CD8-positive, alpha-beta memory T cell (primary cell): Measurements from ENCODE around the gene IQCC. TPM values are rescaled to one million over a fixed set of nuclear protein-coding genes. Genes with fewer than 3 reads are reported as not detected.
"Not testable (repeated sequence)": the region's sequence is repeated elsewhere in the genome, so short reads cannot be mapped to it uniquely, and the experiment has no call there.

Source experiments
- CTCF ChIA-PET: fragments of 350-600 bp; sonication (Branson Sonifier 250); formaldehyde crosslinking; loops from one replicate; lab custom pipeline; 2021; ENCODE audit warnings: antibody characterized with exemption; lab: Charles Lee
- POLR2A ChIA-PET: fragments of 350-600 bp; sonication (Branson Sonifier 250); formaldehyde crosslinking; loops from one replicate; lab custom pipeline; 2021; ENCODE audit warnings: antibody characterized with exemption; lab: Charles Lee
- DNase-seq, 5 donors: peaks; one replicate each; pipeline versions ENCODE4 v3.0.0 to v3.0.0-alpha.2; 2020 to 2022; ENCODE audit warnings: mixed read lengths in 1 of 5
- H3K27ac ChIP-seq: one replicate; pipeline ENCODE4 v1.7.0; 2013; ENCODE audit warnings: low read depth, mild to moderate bottlenecking, low read length, moderate library complexity
- H3K27me3 ChIP-seq: 2 replicates; pipeline ENCODE4 v1.7.0; 2013; ENCODE audit warnings: low read length, mild to moderate bottlenecking; ENCODE audit not compliant: insufficient read depth, poor library complexity, severe bottlenecking
- H3K36me3 ChIP-seq: 2 replicates; pipeline ENCODE4 v1.7.0; 2013; ENCODE audit warnings: mild to moderate bottlenecking, low read length, moderate library complexity; ENCODE audit not compliant: insufficient read depth
- H3K4me1 ChIP-seq: 2 replicates; pipeline ENCODE4 v1.7.0; 2013; ENCODE audit warnings: mild to moderate bottlenecking, low read length, moderate library complexity; ENCODE audit not compliant: insufficient read depth
- H3K4me3 ChIP-seq: 2 replicates; pipeline ENCODE4 v1.7.0; 2013; ENCODE audit warnings: mild to moderate bottlenecking, low read length
- H3K9me3 ChIP-seq: 2 replicates; pipeline ENCODE4 v1.7.0; 2013; ENCODE audit warnings: mild to moderate bottlenecking, low read length
- H3K27ac Mint-ChIP-seq, 8 donors: one replicate each; pipeline ENCODE4 v1.8.0; 2020 to 2021; ENCODE audit warnings: mixed read lengths in 8 of 8, mild to moderate bottlenecking in 6 of 8, inconsistent platforms in 3 of 8, moderate library complexity in 3 of 8
- H3K27me3 Mint-ChIP-seq, 2 donors: one replicate each; pipeline ENCODE4 v1.8.0; 2020 to 2021; ENCODE audit warnings: mixed read lengths in 2 of 2, mild to moderate bottlenecking in 1 of 2, moderate library complexity in 1 of 2
- H3K36me3 Mint-ChIP-seq, 3 donors: one replicate each; pipeline ENCODE4 v1.8.0; 2020 to 2021; ENCODE audit warnings: mixed read lengths in 3 of 3, inconsistent platforms in 1 of 3, mild to moderate bottlenecking in 1 of 3
- H3K4me1 Mint-ChIP-seq, 3 donors: one replicate each; pipeline ENCODE4 v1.8.0; 2020 to 2021; ENCODE audit warnings: mixed read lengths in 3 of 3, inconsistent platforms in 1 of 3, mild to moderate bottlenecking in 1 of 3
- H3K4me3 Mint-ChIP-seq, 7 donors: one replicate each; pipeline ENCODE4 v1.8.0; 2020 to 2021; ENCODE audit warnings: mixed read lengths in 7 of 7, mild to moderate bottlenecking in 6 of 7, moderate library complexity in 4 of 7, inconsistent platforms in 2 of 7
- H3K9me3 Mint-ChIP-seq, 5 donors: one replicate each; pipeline ENCODE4 v1.8.0; 2020 to 2022; ENCODE audit warnings: mixed read lengths in 5 of 5, mild to moderate bottlenecking in 3 of 5, moderate library complexity in 2 of 5, inconsistent platforms in 1 of 5
- polyA plus RNA-seq: library from polyadenylated mRNA; unstranded; fragments of 300-500 nt; fragmentation: Illumina TruSeq; gene quantifications from one replicate; pipeline ENCODE4 v1.2.3, GENCODE V29; 2021
- total RNA-seq, 2 experiments: library from RNA; stranded (reverse); gene quantifications; one replicate each; pipeline ENCODE4 v1.2.3, GENCODE V29; 2021

The IQCC gene
- 1 to 10 TPM; 5.6 to 5.7 TPM for total RNA-seq
- polyA plus RNA-seq, result 1.6 TPM

- H3K4me1 ChIP-seq, result peaks cover 29% of the 10 kb centered on the region
Measured at GRCh38 chr1:32205401-32206370, at the start of gene IQCC. IQCC (plus strand) TSS chr1:32205671; CDS start chr1:32205682, 11 bp downstream.

GRCh38 chr1:32159189-32159588 is 46.3 kb upstream of the IQCC start:
- no peak for DNase-seq
- Histone ChIP-seq H3K36me3 (peaks cover 72% of the 10 kb centered on the region), H3K4me1 (no peaks in the 10 kb centered on the region), H3K27ac (no peak overlapping the region), H3K9me3 (no peaks in the 10 kb centered on the region), H3K4me3 (no peak overlapping the region), H3K27me3 (no peaks in the 10 kb centered on the region)
- peaks cover 0 to 1% of the 10 kb centered on the region in 2 donors for H3K27me3 Mint-ChIP-seq
- CTCF ChIA-PET, result no interaction called here
- no peaks in the 10 kb centered on the region for H3K9me3 Mint-ChIP-seq
- H3K27ac Mint-ChIP-seq, result no peak overlapping the region
- H3K4me3 Mint-ChIP-seq, result no peak overlapping the region
- peaks cover 9 to 83% (median 27%) of the 10 kb centered on the region in 3 donors for H3K36me3 Mint-ChIP-seq
- POLR2A ChIA-PET, result no interaction called here
- H3K4me1 Mint-ChIP-seq, result peaks cover 0 to 4% (median 4%) of the 10 kb centered on the region in 3 donors

More at GRCh38 chr1:32205401-32206370, at the start of gene IQCC:
- CTCF ChIA-PET, result interaction anchor here (0.9 to 2.1 kb wide), 8 partner anchors 10 to 130 kb away, joined by 3 to 6 read pairs (median 3); partner anchors contain the start of gene MARCKSL1
- DNase-seq, result peak; percentile 81 to 91 (median 84)
- Histone ChIP-seq H3K27ac (peak within 1 kb of the TSS; percentile 76), H3K4me3 (peak within 1 kb of the TSS; percentile 86), H3K36me3 (no peaks in the 10 kb centered on the region), H3K27me3 (no peaks in the 10 kb centered on the region), H3K9me3 (no peaks in the 10 kb centered on the region)
- no peaks in the 10 kb centered on the region for H3K9me3 Mint-ChIP-seq
- peaks cover 0 to 6% (median 0%) of the 10 kb centered on the region in 3 donors for H3K36me3 Mint-ChIP-seq
- peak within 1 kb of the TSS; percentile 86 to 96 (median 87) for H3K4me3 Mint-ChIP-seq
- POLR2A ChIA-PET, result interaction anchor here (0.5 to 1.7 kb wide), 6 partner anchors 9 to 189 kb away, joined by 3 to 9 read pairs (median 4); partner anchors contain the start of gene BSDC1
- no peaks in the 10 kb centered on the region for H3K27me3 Mint-ChIP-seq
- peak within 1 kb of the TSS; percentile 65 to 98 (median 91) for H3K27ac Mint-ChIP-seq
- H3K4me1 Mint-ChIP-seq, result peaks cover 20 to 45% (median 31%) of the 10 kb centered on the region in 3 donors

- Histone ChIP-seq H3K27ac (no peak overlapping the region), H3K4me3 (no peak overlapping the region), H3K9me3 (no peaks in the 10 kb centered on the region), H3K27me3 (no peaks in the 10 kb centered on the region), H3K36me3 (peaks cover 62% of the 10 kb centered on the region), H3K4me1 (no peaks in the 10 kb centered on the region)
- DNase-seq, result no peak
- Mint-ChIP-seq H3K27me3 (no peaks in the 10 kb centered on the region), H3K36me3 (peaks cover 0 to 78% (median 27%) of the 10 kb centered on the region in 3 donors), H3K27ac (peak overlapping the region in 3 of 8 donors; percentile 14 to 54 (median 27)), H3K9me3 (no peaks in the 10 kb centered on the region), H3K4me3 (no peak overlapping the region), H3K4me1 (no peaks in the 10 kb centered on the region)
- ChIA-PET CTCF (no interaction called here), POLR2A (no interaction called here)
Measured at GRCh38 chr1:32163405-32163804, 42.1 kb upstream of the IQCC start.

- H3K36me3 ChIP-seq, result peaks cover 51% of the 10 kb centered on the region
- H3K27me3 ChIP-seq, DNase-seq, POLR2A ChIA-PET, H3K27me3 Mint-ChIP-seq, H3K9me3 ChIP-seq, H3K4me1 Mint-ChIP-seq, H3K4me3 ChIP-seq, CTCF ChIA-PET, H3K27ac ChIP-seq, H3K9me3 Mint-ChIP-seq, H3K4me3 Mint-ChIP-seq, H3K27ac Mint-ChIP-seq, H3K4me1 ChIP-seq: not testable (repeated sequence)
- peaks cover 3 to 74% (median 32%) of the 10 kb centered on the region in 3 donors for H3K36me3 Mint-ChIP-seq
Measured at GRCh38 chr1:32165633-32166032, 39.8 kb upstream of the IQCC start.

- peaks cover 3 to 18% (median 9%) of the 10 kb centered on the region in 3 donors for H3K4me1 Mint-ChIP-seq
- no peak overlapping the region for H3K27ac ChIP-seq
- DNase-seq, result no peak
- H3K27ac Mint-ChIP-seq, result peak overlapping the region in 2 of 8 donors; percentile 17 to 23
- peaks cover 42% of the 10 kb centered on the region for H3K36me3 ChIP-seq
- POLR2A ChIA-PET, result interaction anchor here (0.5 kb wide), 1 partner anchor 79 kb away, joined by 8 read pairs; no protein-coding TSS in a partner anchor
- no peaks in the 10 kb centered on the region for H3K27me3 ChIP-seq
- no peak overlapping the region for H3K4me3 Mint-ChIP-seq
- H3K27me3 Mint-ChIP-seq, result no peaks in the 10 kb centered on the region
- H3K36me3 Mint-ChIP-seq, result peaks cover 3 to 72% (median 22%) of the 10 kb centered on the region in 3 donors
- no peaks in the 10 kb centered on the region for H3K9me3 Mint-ChIP-seq
- H3K4me1 ChIP-seq, result peaks cover 5% of the 10 kb centered on the region
- CTCF ChIA-PET, result no interaction called here
- H3K9me3 ChIP-seq, result no peaks in the 10 kb centered on the region
- no peak overlapping the region for H3K4me3 ChIP-seq
Measured at GRCh38 chr1:32170991-32171390, 34.5 kb upstream of the IQCC start.

- Histone ChIP-seq H3K9me3 (no peaks in the 10 kb centered on the region), H3K4me1 (peaks cover 5% of the 10 kb centered on the region), H3K27me3 (no peaks in the 10 kb centered on the region), H3K27ac (no peak overlapping the region), H3K4me3 (no peak overlapping the region), H3K36me3 (peaks cover 34% of the 10 kb centered on the region)
- DNase-seq, result no peak
- H3K36me3 Mint-ChIP-seq, result peaks cover 3 to 60% (median 17%) of the 10 kb centered on the region in 3 donors
- POLR2A ChIA-PET, result interaction anchor here (0.6 to 0.7 kb wide), 2 partner anchors 24 to 691 kb away, joined by 3 to 7 read pairs; no protein-coding TSS in a partner anchor
- CTCF ChIA-PET, result interaction anchor here (1.2 kb wide), 1 partner anchor 12 kb away, joined by 3 read pairs; no protein-coding TSS in a partner anchor
- H3K4me3 Mint-ChIP-seq, result no peak overlapping the region
- H3K4me1 Mint-ChIP-seq, result peaks cover 3 to 19% (median 9%) of the 10 kb centered on the region in 3 donors
- peak overlapping the region in 5 of 8 donors; percentile 7 to 41 (median 30) for H3K27ac Mint-ChIP-seq
- no peaks in the 10 kb centered on the region for H3K27me3 Mint-ChIP-seq
- H3K9me3 Mint-ChIP-seq, result no peaks in the 10 kb centered on the region
Measured at GRCh38 chr1:32172621-32173245, 32.7 kb upstream of the IQCC start.

GRCh38 chr1:32178380-32179192 is 26.9 kb upstream of the IQCC start:
- no peaks in the 10 kb centered on the region for H3K9me3 Mint-ChIP-seq
- H3K27ac Mint-ChIP-seq, result peak overlapping the region; percentile 91 to 98 (median 94)
- POLR2A ChIA-PET, result interaction anchor here (0.5 to 2.7 kb wide), 12 partner anchors 17 to 216 kb away, joined by 3 to 17 read pairs (median 6); partner anchors contain the start of genes BSDC1, CCDC28B, KPNA6 and MARCKSL1
- Histone ChIP-seq H3K4me3 (peak overlapping the region; percentile 74), H3K4me1 (peaks cover 28% of the 10 kb centered on the region), H3K9me3 (no peaks in the 10 kb centered on the region), H3K27me3 (no peaks in the 10 kb centered on the region), H3K36me3 (no peaks in the 10 kb centered on the region), H3K27ac (peak overlapping the region; percentile 88)
- peaks cover 0 to 35% (median 2%) of the 10 kb centered on the region in 3 donors for H3K36me3 Mint-ChIP-seq
- no peak for DNase-seq
- no peaks in the 10 kb centered on the region for H3K27me3 Mint-ChIP-seq
- H3K4me1 Mint-ChIP-seq, result peaks cover 28 to 41% (median 36%) of the 10 kb centered on the region in 3 donors
- CTCF ChIA-PET, result interaction anchor here (0.8 to 1.7 kb wide), 4 partner anchors 9 to 172 kb away, joined by 3 to 4 read pairs (median 3); no protein-coding TSS in a partner anchor
- H3K4me3 Mint-ChIP-seq, result peak overlapping the region; percentile 86 to 99 (median 91)
